GM12891 (cell line): ENCODE results near the gene LRRN1.

Experiments used
- PAX5 ChIP-seq: IDR thresholded peaks from 2 replicates; pipeline ENCODE4 v1.6.1; 2011; ENCODE audit warnings: low read length, moderate library complexity, mild to moderate bottlenecking; ENCODE audit not compliant: insufficient read depth, severe bottlenecking
- POLR2A ChIP-seq: IDR thresholded peaks from 2 replicates; pipeline ENCODE4 v1.6.1; 2011; ENCODE audit warnings: low read depth, low read length, control low read depth
- POLR2AphosphoS5 ChIP-seq: IDR thresholded peaks from 2 replicates; pipeline ENCODE4 v1.6.1; 2011; ENCODE audit warnings: low read depth, low read length, control low read depth
- SPI1 ChIP-seq: IDR thresholded peaks from 2 replicates; pipeline ENCODE4 v1.6.1; 2011; ENCODE audit warnings: low read depth, low read length, control low read depth
- TAF1 ChIP-seq: IDR thresholded peaks from 2 replicates; pipeline ENCODE4 v1.6.1; 2011; ENCODE audit warnings: low read depth, low read length, control low read depth

- TF ChIP-seq POLR2AphosphoS5 (no peak), SPI1 (no peak), POLR2A (no peak), PAX5 (no peak), TAF1 (no peak)
These were observed 21.0 kb upstream of the LRRN1 start for GRCh38 chr3:3778216-3778615.
